ENCODE results near the gene MMAA.
"Not testable (repeated sequence)": the region's sequence is repeated elsewhere in the genome, so short reads cannot be mapped to it uniquely, and the experiment has no call there.

Gene MMAA

DNA sequence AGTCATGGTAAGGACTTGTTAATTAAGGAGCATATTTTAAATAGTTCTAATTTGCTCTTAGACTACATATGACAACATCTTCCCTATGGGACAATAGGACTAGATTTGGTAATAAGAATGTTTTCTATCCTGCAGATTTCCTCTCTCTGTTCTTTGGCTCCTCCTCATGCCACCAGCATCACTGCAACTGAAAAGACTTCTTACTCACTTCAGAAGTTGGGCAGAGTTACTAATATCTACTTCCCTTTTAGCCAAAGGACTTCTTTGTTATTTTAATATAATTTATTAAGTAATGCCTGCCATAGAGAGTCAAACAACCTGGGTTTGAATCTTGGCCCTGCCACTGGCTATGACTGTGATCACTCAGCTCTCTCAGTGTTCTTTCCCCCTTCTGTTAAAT is 16.4 kb downstream of the MMAA start:
- DNase-seq = no peak

DNA sequence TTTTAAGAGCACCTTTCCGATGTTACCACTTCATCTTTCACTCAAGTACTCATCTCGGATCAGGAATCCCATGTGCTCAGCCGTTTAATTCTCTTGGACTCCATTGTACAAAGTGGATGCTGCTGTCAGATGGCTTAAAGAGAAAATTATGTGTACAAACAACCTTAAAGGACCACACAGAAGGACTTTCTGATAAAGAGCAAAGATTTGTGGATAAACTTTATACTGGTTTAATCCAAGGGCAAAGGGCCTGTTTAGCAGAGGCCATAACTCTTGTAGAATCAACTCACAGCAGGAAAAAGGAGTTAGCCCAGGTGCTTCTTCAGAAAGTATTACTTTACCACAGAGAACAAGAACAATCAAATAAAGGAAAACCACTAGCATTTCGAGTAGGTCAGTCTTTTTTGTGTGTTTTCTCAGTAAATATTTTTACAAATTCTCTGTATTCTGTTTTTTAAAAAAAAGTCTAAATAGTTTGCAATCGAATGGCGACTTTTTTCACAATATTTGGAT is 20.1 kb downstream of the MMAA start:
- no peak for DNase-seq

DNA sequence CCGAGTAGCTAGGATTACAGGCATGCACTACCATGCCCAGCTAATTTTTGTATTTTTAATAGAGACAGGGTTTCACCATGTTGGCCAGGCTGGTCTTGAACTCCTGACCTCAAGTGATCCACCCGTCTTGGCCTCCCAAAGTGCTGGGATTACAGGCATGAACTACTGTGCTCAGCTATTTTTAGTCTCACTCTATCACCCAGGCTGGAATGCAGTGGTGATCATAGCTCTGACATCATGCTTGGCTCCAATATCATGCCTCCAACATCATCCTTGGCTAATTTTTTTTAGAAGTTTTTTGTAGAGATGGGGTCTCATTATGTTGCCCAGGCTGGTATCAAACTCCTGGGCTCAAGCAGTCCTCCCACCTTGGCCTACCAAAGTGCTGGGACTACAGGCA is 21.1 kb downstream of the MMAA start:
- not testable (repeated sequence) for DNase-seq

DNA sequence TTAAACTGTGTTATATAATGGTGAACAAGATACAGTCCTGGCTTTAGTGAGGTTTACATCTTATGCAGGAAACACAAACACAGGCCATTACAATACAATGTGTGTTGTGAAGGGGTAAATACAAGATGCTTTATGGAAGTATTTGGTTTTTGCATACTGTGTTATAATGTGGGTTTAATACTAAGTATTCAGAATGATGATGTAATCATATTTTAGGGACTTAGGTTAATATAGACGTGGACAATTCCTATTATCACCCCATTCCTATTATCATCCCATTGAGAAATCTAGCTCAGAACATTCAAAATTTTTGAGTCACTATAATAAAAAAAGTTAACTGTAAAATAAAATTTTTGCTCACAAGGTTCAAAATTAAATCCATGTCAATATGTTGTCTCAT is 24.1 kb downstream of the MMAA start:
- no peak for DNase-seq

DNA sequence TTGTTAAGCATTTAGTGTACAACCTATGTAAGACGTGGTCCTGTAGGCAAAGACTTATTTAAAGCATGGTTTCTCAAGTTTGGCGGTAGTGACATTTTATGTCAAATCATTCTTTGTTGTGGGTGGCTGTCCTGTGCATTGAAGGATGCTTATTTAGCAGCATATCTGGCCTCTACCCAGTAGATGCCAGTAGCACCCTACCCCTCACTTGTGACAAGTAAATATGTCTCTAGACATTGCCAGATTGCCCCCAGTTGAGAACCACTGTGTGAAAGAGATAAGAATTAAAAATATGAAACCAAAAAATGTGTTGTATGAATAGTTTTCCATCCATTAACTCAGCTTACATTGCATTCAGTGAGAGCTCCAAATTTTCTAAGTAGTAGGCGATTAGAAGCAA is 25.5 kb downstream of the MMAA start:
- DNase-seq = peak; percentile 39

DNA sequence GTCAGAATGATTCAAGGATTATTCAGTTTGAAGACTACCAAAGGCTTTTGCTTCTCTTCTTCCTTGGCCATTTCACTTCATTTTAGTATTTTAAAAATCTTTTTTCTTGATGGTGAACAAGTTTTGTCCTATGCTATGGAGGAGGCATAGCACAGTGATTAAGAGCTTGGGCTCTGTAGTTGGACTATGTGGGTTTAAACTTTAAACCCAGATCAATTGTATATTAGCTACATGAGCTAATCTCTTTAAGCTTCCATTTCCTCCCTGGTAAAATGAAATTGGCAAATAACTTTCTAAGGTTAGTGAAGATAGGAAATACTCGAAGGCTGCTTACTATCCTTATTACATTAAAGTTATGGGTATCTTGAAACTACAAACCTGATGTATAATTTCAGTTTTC is 37.0 kb downstream of the MMAA start:
- DNase-seq = no peak

DNA sequence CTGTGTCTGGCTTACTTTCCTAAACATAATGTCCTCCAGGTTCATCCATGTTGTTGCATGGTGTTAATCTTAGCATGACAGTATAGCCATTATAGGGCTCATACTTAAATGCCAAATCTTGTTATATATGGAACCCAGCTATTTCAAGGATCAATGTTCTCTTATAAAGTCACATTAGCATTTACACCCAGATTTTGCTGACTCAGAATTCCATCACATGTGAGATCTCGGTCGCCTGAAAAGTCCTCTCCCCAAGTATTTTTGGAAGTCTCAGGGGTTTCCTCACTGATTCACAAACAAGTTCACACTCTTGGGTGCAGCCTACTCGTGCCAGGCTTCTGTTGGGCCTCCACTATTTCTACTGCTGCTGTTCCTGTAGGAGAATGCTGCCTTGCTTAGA is 40.9 kb downstream of the MMAA start:
- DNase-seq = no peak

DNA sequence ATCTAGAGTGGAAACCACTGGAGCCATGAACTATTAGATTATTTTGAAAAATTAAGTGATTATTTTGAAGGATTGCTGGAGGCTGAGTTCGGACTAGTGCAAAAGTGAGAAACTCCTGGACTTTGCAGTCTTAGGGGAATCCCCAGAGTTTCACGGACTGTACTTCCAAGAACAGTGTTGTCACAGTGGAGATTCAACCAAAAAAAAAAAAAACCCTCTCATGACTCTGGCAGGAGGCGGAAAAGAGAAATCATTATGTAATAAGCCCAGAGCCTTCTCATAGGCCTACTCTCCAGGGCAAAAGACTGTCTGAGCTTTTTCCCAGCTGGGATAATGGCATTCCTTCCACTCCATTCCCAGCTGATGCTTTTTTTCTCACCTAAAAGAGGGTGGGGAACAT is 44.0 kb downstream of the MMAA start:
- DNase-seq = no peak

DNA sequence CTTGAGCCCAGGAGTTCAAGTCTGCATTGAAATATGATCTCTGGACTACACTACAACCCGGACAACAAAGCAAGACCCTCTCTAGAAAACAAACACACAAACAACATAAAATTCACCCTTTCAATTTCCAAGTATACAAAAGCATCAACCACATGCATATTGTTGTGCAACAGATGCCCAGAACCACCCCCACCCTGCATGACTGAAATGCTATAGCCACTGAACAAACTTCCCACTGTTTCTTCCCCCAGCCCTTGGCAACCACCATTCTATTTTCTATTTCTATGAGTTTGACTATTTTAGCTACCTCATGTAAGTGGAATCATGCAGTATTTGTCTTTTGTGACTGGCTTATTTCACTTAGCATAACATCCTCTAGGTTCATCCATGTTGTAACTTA is 46.6 kb downstream of the MMAA start:
- DNase-seq = no peak

DNA sequence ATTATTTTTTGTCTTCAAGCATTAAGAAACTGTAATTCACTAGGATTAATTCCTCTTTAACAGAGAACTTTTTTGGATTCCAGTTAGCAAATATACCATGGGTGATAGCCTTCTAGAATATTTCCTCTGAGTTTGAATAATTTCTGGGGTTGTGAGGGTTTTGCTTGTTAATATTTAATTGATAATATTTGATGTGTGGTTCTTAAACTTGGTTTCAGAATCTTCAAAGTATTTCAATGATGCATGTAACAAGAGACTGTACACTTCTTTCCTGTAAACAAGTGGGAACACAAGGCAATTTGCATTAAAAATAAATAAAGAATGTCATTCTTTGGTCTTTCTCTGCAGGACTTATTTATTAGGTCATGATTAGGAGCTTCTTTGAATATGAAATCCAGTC is 51.2 kb downstream of the MMAA start:
- no peak for DNase-seq

DNA sequence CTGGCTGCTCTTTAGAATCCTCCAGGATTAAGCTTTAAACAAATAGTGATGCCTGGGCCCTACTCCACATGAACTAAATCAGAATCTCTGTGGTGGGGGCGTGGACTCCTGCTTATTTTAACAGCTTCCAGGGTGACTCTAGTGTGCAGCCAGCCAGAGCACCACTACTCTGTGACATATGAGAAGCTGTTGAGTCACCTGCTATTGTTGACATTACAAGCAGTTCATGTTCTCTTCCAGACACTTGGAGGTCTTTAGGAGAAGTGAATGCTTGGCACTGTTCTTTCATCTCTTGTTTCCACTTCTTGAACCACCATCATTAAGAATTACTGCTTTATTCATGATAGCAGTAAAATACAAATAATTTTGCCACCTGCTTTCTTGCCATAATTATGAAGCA is 60.3 kb downstream of the MMAA start:
- DNase-seq = peak; percentile 88

DNA sequence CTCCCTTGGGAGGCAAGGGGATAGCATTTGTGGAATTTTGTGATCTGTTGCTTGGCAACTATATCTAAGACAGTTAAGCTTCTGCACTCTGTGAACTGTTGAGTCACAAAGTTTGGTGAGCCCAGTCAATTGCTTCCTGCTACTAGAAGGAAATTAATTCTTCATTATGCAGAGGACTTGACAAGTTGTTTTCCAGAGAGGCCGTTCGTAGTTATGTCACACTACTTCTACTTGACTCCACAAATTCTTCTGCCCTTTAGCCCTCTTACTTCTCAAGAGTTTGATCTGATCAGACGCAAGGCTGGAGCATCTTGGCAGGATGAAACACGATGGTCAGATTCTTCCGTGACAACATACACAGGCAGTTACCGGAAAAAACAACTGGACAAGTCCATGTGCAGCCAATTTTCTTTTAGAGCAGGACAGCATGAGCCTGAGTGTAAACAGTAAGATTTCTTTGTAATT is 60.8 kb downstream of the MMAA start, which contains the start of gene C4orf51:
C4orf51 (plus strand) TSS at position 156 of the 465 bp plus-strand sequence; CDS start at position 214, 58 bp downstream.
- DNase-seq = peak; percentile 70

DNA sequence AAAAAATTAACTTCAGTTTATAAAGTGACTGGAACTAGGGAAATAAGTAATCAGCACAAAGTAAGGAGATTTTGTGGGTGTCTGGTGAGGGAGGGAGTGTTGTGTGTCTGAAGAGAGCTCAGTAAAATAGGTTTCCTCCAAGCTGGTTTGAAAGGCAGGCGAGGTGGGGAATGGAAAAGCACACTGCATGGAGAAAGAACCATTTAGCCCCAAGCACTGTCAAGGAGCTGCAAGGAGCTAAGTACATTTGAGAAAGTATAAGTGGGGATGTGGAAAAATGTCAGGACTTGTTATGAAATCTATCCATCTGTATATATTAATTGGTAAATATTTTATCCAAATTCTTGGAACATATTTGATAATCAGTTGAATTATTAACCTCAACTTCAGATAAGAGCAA is 61.7 kb downstream of the MMAA start:
- peak; percentile 22 for DNase-seq

DNA sequence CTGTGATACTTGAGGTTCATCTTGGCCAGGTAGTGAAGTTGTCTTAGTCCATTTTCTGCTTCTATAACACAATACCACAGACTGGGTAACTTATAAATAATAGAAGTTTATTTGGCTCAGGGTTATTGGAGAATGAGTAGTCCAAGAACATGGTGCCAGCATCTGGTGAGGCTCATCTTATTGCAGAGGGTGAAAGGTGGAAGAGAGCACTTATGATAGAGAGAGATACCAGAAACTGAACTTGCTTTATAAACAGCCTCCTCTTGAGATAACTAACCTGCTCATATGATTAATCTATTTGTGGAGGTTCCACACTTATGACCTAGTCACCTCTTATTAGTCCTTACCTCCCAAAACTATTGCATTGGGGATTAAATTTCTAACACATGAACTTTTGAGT is 62.3 kb downstream of the MMAA start:
- DNase-seq = no peak

DNA sequence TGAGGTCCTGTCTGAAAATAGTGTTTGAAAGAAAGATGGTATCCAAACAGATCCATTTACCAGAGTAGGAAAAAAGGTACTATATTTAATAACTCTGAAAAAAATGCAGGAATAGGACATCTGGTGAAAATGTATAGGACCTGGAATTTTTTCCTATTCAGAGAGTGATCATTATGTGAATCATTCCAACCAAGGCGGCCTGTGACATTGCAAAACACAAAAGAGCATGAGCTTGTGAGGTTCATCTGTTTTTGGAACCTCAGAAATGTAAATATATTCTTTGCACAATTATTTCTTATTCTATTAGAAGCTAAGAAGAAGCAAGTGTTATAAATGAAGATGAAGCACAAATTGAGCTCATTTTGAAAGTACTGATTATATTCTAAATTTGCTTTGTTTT is 62.8 kb downstream of the MMAA start:
- no peak for DNase-seq

DNA sequence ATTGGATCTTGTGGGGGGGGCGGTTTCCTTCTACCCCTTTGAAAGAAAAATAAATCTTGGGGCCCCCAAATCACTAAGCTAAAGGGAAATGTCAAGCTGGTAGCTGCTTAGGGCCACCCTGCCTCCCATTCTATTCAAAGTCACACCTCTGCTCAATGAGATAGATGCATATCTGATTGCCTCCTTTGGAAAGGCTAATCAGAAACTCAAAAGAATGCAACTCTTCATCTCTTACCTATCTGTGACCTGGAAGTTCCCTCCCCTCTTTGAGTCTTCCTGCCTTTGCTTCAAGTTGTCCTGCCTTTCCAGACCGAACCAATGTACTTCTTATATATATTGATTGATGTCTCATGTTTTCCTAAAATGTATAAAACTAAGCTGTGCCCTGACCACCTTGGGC is 67.8 kb downstream of the MMAA start:
- no peak for DNase-seq

DNA sequence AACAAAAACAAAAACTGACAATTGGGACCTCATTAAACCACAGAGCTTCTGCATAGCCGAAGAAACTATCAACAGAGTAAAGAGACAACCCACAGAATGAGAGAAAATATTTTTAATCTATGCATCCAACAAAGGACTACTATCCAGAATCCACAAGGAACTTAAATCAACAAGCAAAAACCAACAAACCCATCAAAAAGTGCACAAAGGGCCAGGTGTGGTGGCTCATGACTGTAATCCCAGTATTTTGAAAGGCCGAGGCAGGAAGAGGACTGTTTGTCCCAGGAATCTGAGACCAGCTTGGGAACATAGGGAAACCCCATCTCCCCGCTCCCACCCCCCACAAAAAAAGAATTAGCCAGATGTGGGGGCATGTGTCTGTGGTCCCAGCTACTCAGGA is 71.4 kb downstream of the MMAA start:
- no peak for DNase-seq

DNA sequence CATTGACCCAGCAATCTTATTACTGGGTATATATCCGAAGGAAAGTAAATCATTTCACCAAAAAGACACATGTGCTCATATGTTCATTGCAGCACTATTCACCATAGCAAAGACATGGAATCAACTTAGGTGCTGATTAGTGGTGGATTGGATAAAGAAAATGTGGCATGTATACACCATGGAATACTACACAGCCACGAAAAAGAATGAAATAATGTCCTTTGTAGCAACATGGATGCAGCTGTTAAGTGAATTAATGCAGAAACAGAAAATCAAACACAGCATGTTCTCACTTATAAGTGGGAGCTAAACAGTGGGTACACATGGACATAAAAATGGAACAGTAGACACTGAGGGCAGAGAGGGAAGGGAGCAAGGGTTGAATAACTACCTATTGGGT is 72.2 kb downstream of the MMAA start:
- DNase-seq = not testable (repeated sequence)

DNA sequence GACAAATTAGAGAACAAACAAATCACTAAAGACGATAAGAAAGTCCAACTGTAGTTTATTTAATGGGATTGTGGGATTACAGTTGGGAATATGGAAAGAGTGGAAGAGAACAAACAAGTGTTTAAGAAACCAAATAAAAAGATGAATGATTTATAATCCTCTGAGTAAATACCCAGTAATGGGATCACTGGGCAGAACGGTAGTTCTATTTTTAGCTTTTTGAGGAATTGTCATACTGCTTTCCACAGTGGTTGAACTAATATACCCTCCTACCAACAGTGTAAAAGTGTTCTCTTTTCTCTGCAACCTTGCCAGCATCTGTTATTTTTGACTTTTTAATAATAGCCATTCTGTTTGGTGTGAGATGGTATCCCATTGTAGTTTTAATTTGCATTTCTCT is 75.7 kb downstream of the MMAA start:
- DNase-seq = peak; percentile 86

DNA sequence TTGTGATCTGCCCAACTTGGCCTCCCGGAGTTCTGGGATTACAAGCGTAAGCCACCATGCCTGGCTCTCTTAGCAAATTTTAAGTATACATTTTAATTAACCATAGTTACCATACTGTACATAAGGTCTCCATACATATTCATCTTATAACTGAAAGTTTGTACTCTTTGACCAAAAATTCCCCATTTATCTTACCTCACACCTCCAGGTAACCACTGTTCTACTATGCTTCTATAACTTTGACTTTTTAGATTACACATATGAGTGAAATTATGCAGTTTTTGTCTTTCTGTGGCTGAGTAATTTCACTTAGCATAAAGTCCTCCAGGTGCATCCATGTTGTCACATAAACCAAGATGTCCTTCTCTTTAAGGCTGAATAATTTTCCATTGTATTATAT is 78.1 kb downstream of the MMAA start:
- DNase-seq = no peak

DNA sequence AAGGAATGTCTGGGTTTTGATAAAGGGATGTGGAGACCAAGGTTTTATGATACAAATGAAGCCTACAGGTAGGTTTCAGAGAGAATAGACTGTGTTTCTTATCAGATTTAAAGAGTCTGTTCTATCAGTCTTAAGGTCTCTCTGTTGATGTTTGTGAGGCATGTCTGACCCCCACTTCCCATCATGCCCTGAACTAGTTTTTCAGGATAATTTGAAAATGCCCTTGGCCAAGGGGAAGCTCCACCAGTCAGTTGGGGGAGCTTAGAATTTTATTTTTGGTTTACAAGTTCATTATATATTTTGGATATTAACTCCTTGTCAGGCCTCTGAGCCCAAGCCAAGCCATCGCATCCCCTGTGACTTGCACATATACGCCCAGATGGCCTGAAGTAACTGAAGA is 79.3 kb downstream of the MMAA start:
- no peak for DNase-seq

DNA sequence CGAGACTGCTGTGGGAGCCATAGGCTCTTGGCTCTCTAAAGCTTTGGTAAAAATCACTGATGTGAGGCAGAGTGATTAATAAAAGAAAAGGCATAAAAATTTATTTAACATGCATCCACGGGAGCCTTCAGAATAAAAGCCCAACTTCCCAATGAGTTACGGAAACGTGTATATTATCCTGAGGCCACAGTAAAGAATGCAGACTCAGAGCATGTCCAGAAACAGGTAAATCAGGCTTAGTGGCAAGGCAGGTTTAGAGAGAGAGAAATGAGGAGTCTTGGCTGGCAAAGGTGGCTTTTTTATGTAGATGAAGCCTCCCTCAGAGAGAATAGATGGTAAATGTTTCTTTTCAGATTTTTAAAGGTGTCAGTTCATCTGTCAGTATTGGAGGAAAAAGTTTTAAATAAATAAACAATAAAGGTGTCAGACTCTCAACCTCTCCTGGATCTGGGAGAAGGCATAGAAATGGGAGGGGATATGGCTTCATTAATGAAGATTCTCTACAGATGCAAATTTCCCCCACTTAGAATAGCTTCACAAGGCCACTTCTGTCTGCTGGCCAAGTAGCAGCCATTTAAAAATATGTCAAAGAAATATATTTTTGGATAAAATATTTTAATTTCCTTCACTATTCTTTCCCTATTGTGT is 84.8 kb downstream of the MMAA start:
- no peak for DNase-seq

DNA sequence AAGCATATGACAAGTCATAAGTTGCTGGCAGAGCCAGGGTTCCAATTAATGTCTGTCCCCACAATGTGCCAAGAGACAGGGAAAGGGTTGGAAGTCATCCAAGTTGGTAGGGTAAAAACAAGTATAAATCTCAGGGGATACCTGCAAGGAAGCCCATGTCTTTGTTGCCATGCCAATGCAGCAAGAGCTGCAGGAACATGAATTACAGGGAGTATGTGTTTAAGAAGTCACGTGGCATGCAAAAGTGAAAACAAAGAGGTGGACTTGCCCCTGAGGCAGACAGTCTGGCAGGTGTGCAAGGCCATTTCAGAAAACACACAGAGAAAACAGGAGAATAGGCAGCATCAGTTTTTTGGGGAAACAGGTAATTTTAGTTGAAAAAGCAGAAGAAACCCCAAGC is 90.2 kb downstream of the MMAA start:
- peak; percentile 96 for DNase-seq

Data from NCI-H69 (cell line).